ENCODE data around the gene LRRC4C.
"Not testable (repeated sequence)": the region's sequence is repeated elsewhere in the genome, so short reads cannot be mapped to it uniquely, and the experiment has no call there.

LRRC4C gene

DNA sequence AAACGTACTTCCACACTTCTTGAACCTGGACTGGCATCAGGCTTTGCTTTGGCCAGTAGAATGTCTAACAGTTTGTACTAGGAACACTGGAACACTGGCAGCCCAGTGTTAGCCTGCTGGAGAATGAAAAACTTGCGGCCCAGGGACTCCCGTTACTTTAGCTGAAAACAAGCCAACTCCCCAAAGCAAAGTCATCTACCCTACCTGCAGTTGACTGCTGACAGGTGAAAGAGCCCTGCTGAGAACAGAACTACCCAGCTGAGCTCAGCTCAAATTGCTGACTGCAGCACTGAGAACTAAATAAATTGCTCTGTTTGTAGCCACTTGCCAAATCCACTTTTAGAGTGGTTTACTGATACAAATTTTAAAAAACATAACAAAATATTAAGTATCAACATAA is 342.5 kb downstream of the LRRC4C start:
- no peak for DNase-seq (ENCODE audit: low read depth)

DNA sequence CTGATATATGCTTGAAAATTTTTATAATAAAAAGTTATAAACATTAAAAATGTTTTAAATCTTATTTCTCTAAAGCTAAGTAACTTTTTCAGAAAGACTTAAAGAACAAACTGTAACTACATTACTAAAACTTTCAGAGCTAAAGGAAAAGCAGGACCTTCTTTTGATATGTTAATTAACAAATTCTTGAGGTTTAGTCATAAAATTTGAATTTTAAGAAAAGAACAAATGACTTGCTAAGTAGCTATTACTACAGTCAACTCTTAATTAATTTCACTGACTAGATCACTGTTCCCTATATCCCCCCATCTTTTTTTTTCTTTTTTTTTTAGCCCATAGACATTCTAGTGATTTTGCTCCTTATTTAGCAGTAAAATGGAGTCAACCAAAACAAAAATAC is 344.4 kb downstream of the LRRC4C start:
- no peak for DNase-seq (ENCODE audit: low read depth)

DNA sequence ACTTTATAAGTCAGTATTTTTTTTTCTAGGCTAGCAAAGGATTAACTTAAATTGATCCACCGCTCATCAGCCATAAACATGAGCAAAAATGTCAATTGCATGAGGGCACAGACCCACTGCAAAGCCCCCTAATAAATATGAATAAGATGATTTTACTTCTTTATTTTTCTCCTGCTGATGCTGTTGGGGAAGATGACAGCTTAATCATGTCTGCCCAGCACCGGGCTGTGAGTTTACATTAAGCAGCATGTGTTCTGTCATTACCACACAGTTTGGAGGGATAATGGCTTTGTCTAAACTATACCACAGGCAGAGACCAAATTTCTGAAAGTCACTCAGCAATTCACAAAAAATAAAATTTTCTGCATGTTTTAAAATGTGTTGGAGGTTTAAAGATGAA is 346.3 kb downstream of the LRRC4C start:
- DNase-seq (ENCODE audit: low read depth): no peak

DNA sequence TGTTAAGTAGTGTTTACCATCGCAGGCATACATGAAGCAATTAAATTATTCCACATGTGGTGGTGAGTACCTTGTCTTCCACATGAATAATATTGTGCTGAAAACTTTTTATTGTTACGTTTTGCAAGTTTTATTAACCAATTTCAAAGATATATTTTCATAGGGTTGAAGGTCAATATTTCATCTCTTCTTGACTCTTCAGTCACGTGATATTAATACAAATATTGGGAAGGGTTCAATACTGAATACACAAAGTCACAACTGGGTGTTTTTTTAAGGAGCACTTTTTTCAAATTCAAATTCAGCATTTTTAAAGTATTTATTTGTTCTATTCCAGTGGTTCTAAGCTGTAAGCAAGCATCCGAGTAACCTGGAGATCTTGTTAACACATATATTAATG is 348.9 kb downstream of the LRRC4C start:
- no peak for DNase-seq (ENCODE audit: low read depth)

DNA sequence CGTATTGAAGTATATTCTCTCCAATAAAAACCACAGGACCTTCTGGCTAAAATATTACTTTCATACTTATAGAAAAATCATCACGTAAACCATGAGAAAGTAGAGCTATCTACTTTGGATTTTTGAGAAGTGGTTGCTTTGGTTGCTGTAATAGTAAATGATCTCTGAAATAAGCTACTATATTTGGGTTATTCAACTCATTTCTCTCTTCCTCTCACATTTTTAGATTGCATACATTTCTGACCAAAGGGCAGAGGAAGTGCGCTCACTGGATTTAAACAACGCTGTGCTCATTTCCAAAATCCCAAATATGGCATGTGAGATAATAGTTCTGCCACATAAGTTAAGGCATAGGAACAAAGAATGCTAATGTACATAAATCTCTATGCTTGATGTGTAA is 357.0 kb downstream of the LRRC4C start:
- DNase-seq (ENCODE audit: low read depth): no peak

DNA sequence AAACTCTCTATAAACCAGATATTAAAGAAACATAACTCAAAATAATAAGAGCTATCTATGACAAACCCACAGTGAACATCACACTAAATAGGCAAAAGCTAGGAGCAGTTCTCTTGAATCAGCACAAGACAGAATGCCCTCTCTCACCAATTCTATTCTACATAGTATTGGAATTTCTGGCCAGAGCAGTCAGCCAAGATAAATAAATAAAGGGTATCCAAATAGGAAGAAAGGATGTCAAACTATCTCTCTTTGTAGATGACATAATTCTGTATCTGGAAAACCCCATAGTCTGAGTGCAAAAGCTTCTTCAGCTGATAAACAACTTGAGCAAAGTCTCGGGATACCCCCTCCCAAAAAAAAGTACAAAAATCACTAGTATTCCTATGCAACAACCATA is 359.8 kb downstream of the LRRC4C start:
- DNase-seq (ENCODE audit: low read depth): no peak

DNA sequence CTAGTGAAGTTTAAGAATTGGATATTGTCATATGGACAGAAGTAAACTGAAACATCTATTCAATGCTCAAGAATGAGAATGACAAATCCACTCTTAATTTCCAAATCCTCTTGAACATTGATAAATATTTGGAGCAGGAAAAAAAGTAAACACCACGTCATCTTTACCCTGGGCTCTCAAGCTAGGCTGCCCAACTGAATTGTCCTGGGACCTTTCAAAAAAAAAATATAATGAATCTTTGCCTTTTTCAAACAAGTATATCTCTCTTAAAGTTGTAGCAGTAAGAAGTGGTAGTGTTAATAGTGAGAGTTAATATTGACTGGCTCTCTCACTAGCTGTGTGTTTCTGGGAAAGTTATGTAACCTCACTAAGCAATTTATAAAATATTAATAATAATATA is 374.3 kb downstream of the LRRC4C start:
- DNase-seq (ENCODE audit: low read depth): no peak

DNA sequence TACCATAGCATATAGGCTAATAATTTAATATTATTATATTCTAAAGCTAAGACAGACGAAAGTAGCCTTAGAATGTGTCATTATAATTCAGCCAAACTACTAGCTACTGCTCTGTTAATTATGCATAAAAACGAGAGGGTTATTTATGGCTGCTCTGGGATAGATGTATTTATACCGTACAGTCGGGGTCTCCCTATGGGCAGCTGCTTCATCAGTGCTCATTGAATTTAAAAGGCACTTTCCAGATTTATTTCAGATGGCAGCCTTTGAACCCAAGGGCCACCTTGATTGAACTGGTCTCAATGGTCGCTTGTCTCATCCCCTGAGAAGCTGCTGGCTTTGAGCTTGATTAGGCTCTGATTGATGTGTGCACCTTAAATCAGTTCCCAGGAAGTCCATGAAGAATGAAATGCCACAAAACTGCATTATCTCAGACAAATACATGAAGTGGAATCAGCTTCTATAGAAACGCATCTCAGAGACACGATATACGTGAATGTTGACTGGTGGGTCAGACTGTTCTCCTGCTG is 377.6 kb downstream of the LRRC4C start:
- DNase-seq (ENCODE audit: low read depth): no peak

DNA sequence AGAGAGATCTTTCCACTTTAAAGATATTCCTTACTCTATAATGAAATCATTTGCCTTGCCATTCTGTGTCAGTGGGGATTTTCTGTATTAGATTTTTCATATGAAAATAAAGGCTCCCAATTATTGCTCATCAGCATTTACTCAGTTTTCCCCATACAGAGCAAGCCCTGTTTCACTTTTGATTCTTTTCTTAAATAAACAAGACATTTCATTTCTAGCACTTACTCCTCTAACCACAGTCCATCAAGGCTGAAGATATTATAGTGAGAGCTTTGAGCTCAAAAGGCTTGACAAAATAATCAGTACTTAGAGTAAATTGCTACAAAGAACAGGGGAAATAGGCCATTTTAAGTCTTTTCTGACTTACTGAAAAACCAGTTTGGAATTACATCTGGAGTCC is 385.1 kb downstream of the LRRC4C start:
- no peak for DNase-seq (ENCODE audit: low read depth)

DNA sequence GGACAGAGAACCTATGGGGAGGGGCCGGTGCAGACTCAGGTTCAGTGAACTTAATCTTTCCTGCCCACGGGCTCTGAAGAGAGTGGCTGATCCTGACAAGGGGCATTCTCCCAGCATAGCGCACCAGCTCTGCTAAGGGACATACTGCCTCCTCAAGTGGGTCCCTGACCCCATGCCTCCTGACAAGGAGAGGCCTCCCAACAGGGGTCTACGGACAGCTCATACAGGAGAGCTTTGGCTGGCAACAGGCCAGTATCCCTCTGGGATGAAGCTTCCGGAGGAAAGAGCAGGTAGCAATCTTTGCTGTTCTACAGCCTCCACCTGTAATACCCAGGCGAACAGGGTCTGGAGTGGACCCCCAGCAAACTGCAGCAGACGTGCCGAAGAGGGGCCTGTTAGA is 394.0 kb downstream of the LRRC4C start:
- no peak for DNase-seq (ENCODE audit: low read depth)

DNA sequence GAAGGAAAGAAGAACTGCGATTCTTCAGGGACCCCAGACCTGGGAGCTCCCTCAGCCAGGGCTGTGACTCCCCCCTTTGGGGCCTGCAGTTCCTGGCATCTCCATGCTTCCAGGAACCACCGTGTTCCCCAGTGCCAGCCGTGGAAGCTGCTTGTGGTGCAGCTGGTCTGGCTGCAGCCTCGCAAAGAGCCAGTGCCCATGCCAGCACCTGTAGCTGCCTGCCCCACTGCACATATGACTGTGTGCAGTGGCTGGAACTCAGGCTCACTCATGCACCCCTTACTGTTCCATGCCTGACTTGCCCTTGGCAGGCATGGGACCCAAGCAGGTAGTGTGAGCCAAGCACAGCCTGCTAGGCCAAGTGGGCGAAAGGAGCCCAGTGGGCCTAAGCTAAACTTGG is 401.3 kb downstream of the LRRC4C start:
- no peak for DNase-seq (ENCODE audit: low read depth)

DNA sequence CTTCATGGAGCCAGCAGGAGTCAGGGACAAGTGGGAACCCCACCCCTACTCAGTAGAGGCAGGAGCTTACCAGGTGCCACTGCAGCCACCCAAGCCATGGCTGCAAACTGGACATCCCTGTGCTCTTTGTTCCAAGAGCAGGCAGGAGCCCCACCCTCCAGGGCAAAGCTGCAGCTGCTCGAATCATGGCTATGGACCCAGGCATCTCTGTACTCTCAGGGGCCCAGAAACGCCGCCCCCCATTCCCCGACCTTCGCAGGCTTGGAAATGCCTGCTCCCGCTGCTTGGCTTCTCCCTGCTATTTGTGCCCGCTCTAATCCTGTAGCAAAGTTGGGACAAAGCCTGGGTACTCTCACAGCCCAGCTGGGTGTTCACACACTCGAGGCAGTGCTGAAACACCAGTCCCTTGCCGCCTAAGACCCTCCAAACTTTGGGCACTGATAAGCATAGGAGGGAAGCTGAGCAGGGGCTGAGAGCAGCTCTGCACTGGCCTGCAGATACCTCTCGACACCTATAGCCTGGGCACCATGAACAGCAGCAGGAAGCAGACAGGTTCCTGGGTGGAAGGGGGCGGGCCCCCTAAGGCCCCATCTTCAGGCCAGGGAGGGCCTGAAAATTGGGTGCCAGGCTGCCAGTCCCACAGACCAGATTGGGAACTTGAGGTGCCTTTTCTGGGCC is 402.4 kb downstream of the LRRC4C start:
- DNase-seq (ENCODE audit: low read depth): no peak

DNA sequence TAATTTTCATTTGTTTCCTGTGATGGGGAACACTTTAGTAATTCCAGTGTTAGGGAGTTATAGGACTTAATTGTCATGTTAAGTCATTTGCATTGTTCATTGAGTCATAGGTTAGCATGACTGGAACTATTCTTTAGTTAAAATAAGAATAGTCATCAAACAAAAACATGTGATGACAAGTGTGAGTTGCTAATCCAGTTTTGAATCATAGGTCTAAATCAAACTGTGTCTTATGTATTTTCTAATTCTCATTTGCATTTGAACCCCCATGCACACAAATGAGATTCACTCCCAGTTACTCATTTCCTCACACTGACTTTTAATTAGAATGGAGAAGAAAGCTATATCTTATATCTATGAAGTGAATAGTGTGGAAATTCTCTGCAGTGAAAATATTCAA is 405.6 kb downstream of the LRRC4C start:
- no peak for DNase-seq (ENCODE audit: low read depth)

DNA sequence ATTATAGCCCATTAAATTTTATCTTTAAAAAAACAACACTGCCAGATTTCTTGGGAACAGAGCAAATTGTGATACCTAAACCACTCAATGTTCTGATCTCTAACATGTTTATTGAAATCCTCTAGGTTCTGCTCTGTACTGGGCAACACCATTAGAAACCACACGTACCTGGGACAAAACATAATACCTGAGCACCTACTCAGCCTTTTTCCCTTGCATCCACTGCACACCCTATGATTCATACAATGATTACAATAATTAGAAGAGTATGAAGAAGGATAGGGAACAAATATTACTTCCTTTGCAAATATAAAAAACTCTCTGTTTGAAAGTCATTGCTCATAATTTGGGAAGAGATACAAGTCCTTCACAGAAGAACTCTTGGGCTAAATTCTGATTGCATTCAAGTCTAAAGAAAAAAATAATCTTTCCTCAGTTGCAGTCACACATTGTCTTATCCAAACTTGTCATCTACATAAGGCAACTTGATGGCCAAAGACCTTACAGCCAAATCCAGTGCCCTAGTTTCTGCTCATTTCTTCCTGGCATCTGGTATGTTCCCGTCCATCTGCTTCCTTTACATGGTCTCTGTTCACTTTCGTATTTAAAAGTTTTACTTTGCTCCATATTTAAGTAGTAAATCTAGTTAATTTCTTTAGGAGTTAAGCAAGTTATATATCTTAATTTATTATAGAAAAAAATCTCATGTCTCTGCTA is 407.4 kb downstream of the LRRC4C start:
- no peak for DNase-seq (ENCODE audit: low read depth)

DNA sequence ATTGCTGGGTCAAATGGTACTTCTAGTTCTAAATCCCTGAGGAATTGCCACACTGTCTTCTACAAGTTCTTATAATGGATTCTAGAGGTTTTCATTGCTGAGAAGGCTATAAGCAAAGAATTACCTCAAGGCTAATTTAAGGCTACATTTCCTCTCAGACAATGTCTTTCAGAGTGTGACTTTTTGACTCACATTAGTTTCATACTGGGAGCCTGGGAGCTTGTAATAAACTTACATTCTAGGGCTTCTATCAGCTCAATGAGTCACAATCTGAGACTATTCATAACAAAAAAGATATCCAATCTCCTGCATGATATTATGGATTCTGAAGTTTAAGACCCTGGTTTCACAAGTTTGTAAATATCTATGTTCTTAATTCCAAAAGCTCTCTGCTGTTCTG is 408.7 kb downstream of the LRRC4C start:
- DNase-seq (ENCODE audit: low read depth): no peak

DNA sequence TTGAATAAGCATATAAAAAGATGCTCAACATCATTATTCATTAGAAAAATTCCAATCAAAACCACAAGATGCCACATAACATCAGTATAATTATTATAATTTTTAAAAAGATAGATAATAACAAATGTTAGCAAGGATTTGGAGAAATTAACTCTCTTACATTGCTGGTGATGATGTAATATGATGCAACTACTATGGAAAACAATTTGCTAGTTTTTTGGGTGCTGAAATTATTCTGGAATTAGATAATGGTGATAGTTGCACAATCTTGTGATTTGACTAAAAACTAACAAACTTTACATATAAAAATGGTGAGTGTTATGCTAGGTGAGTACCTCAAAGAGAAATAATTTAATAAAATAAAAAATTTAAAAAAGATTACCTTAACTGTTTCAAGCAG is 412.2 kb downstream of the LRRC4C start:
- no peak for DNase-seq (ENCODE audit: low read depth)

DNA sequence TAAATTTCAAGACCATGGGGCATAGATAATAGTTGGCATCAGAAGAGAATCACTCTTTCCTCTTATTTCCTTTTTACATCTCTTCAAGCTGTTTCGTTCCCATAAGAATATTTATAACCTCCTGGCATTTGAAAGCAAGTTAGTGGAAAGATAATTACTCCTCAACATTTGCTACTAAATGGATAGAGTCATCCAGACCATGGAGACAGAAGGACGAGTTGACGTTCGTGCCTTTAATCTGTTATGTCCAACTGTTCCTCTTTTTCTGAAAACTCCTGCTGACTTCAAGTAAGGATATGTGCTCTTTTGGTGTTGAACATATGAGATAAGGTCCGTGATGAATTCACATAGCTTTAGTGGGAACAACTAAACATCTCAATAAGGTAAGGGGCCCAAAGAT is 414.2 kb downstream of the LRRC4C start:
- DNase-seq (ENCODE audit: low read depth): no peak

DNA sequence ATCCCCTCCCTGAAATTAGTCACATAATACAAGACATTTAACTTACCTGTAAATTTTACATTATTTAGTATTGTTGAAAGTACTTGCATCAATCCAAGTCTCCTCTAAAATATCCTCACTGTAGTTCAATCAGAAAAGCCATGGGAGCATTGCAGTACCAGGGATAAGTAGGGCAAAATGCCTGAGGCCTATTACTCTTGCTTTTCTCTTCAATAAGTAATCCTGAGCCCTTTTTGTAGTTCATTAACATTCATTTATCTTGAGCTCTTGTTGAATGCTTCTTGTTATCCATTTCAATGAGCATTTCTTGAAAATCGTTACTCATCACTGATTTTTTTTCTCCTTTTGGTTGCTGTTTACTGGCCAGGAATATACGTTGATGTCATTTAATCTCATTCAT is 414.7 kb downstream of the LRRC4C start:
- no peak for DNase-seq (ENCODE audit: low read depth)

DNA sequence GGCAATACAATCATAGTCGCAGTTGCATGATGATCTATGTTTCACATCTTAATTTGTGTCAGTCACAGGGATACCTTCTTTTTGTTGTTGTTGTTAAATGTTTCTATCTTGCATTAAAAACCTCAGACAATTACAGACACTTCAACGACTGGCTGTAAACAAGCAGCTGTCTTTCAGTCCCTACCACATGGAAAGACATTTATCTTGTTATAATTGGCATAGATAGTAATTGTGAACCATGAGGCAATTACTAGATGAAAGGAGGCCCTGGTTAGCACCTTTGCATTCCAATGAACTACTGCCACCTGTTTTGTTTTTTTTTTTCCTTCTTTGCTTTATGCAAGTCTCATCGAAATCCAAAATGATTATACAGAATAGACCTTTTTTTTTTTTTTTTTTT is 416.8 kb downstream of the LRRC4C start:
- DNase-seq (ENCODE audit: low read depth): no peak

DNA sequence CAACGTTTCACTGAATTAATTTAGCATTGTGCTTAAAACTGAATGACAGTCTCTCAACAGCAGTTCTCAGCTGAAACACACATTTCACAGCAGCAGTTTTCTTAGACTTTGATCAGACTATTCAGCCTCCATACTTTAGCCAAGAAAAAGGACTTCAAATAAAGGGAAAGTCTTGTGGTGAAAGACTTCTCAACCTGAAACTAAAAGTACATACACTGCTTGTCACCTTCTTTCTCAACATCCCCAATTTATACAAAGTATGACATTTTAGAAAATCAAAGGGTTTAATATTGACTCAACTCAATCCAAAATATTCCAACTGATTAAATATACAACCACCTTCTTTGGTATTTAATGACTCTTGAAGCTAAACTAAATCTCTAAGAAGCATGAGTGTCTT is 419.0 kb downstream of the LRRC4C start:
- no peak for DNase-seq (ENCODE audit: low read depth)

DNA sequence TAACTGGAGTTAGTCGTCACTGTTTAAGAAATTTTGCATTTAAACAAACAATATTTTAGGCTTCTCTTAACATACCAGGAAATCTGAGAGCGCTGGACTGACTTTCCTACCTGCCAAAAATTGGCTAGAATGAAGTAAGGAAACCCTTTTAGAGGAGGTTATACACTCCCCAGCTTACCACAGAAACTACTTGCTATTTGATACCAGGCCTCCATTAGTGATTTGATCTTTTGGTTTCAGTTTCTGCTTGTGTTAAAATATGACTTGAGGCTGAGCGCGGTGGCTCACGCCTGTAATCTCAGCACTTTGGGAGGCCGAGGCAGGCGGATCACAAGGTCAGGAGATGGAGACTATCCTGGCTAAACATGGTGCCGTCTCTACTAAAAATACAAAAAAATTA is 419.9 kb downstream of the LRRC4C start:
- DNase-seq (ENCODE audit: low read depth): no peak

DNA sequence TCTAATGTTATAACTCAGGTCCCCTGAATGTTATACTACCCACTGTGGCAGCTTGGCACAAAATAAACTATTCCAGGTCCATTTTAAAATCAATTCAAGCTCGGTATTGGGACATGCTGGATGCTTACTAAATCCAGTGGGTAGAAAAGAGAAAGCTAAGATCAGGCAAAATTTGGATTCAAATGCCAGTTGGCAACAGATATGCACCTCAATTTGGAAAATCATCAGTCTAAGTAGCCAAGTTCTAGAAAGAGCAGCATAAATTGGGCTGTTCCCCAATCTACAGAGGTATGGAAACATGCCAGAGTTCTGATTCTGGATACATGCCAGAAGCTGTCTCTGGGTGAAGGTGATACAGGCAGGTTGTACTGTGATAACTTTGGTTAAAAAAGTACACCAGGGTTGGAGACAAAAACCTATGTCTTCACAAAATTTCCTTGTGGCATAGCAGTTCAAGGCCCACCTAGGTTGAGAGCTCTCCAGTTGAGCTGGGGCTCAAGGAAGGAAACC is 427.8 kb downstream of the LRRC4C start:
- DNase-seq (ENCODE audit: low read depth): no peak

DNA sequence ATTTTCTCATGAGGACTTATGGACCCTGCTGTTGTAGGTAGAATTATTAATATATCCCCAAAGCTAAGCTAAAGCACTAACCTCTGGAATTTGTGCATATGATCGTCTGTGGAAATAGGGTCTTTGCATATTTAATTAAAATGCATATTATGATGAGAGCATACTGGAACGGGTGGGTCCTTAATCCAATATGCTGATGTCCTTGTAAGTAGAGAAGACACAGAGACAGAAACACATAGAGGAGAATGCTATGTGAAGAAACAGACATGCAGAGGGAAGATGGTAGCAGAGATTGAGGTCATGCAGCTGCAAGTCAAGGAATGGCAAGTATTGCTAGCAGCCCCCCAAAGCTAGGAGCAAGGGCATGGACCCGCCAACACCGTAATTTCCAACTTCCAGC is 439.2 kb downstream of the LRRC4C start:
- DNase-seq (ENCODE audit: low read depth): no peak

DNA sequence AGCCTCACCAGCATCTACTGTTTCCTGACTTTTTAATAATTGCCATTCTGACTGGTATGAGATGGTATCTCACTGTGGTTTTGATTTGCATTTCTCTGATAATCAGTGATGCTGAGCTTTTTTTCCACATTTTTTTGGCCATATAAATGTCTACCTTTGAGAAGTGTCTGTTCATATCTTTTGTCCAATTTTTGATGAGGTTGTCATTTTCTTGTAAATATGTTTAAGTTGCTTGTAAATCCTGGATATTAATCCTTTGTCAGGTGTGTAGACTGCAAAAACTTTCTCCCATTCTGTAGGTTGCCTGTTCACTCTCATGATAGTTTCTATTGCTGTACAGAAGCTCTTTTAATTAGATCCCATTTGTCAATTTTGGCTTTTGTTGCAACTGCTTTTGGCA is 439.8 kb downstream of the LRRC4C start:
- DNase-seq (ENCODE audit: low read depth): not testable (repeated sequence)
